Subcutaneous abdominal adipose tissue (tissue), 5 donors: ENCODE measurements around the gene PIM1.
"Not testable (repeated sequence)": the region's sequence is repeated elsewhere in the genome, so short reads cannot be mapped to it uniquely, and the experiment has no call there.

Experiments used
- H3K27ac ChIP-seq: one replicate; pipeline ENCODE4 v1.7.0; 2013; ENCODE audit warnings: low read depth, mild to moderate bottlenecking, inconsistent platforms, low read length, moderate library complexity
- H3K27me3 ChIP-seq, 5 donors: one replicate each; pipeline ENCODE4 v1.7.0; 2013; ENCODE audit warnings: low read length in 5 of 5, inconsistent platforms in 1 of 5; ENCODE audit not compliant: control insufficient read depth in 5 of 5, insufficient read depth in 4 of 5
- H3K36me3 ChIP-seq, 5 donors: one replicate each; pipeline ENCODE4 v1.7.0; 2013; ENCODE audit warnings: low read length in 5 of 5; ENCODE audit not compliant: control insufficient read depth in 5 of 5, insufficient read depth in 5 of 5
- H3K4me1 ChIP-seq, 5 donors: one replicate each; pipeline ENCODE4 v1.7.0; 2013; ENCODE audit warnings: low read length in 5 of 5, mild to moderate bottlenecking in 3 of 5, moderate library complexity in 1 of 5; ENCODE audit not compliant: control insufficient read depth in 5 of 5, insufficient read depth in 5 of 5
- H3K4me3 ChIP-seq, 5 donors: one replicate each; pipeline ENCODE4 v1.7.0; 2013; ENCODE audit warnings: low read length in 5 of 5, low read depth in 1 of 5
- H3K9ac ChIP-seq, 5 donors: one replicate each; pipeline ENCODE4 v1.7.0; 2013; ENCODE audit warnings: low read length in 5 of 5, mild to moderate bottlenecking in 4 of 5, moderate library complexity in 3 of 5
- H3K9me3 ChIP-seq, 5 donors: one replicate each; pipeline ENCODE4 v1.7.0; 2013; ENCODE audit warnings: low read length in 5 of 5; ENCODE audit not compliant: control insufficient read depth in 5 of 5
- donor health status: healthy.
- donor health status: healthy.
- donor health status: healthy.
- donor health status: healthy.
- donor health status: healthy.

PIM1 gene

GRCh38 chr6:37187321-37188022 is 17.5 kb downstream of the PIM1 start:
- Histone ChIP-seq H3K27me3 (no peaks in the 10 kb centered on the region), H3K36me3 (no peaks in the 10 kb centered on the region), H3K9me3 (no peaks in the 10 kb centered on the region), H3K4me1 (peaks cover 0 to 9% (median 3%) of the 10 kb centered on the region in 5 donors), H3K27ac (no peak overlapping the region), H3K9ac (no peak overlapping the region), H3K4me3 (no peak overlapping the region)

GRCh38 chr6:37188962-37189510 is 19.1 kb downstream of the PIM1 start:
- Histone ChIP-seq H3K27me3 (no peaks in the 10 kb centered on the region), H3K4me1 (peaks cover 0 to 4% (median 0%) of the 10 kb centered on the region in 5 donors), H3K9ac (no peak overlapping the region), H3K4me3 (no peak overlapping the region), H3K27ac (no peak overlapping the region), H3K9me3 (no peaks in the 10 kb centered on the region), H3K36me3 (no peaks in the 10 kb centered on the region)

GRCh38 chr6:37190159-37190535 is 20.2 kb downstream of the PIM1 start:
- H3K27ac ChIP-seq: no peak overlapping the region
- no peaks in the 10 kb centered on the region for H3K9me3 ChIP-seq
- H3K4me1 ChIP-seq: peaks cover 0 to 4% (median 0%) of the 10 kb centered on the region in 5 donors
- no peak overlapping the region for H3K9ac ChIP-seq
- H3K4me3 ChIP-seq: no peak overlapping the region
- no peaks in the 10 kb centered on the region for H3K27me3 ChIP-seq
- H3K36me3 ChIP-seq: no peaks in the 10 kb centered on the region

- Histone ChIP-seq H3K27me3 (no peaks in the 10 kb centered on the region), H3K9me3 (no peaks in the 10 kb centered on the region), H3K36me3 (no peaks in the 10 kb centered on the region), H3K4me3 (no peak overlapping the region), H3K4me1 (no peaks in the 10 kb centered on the region), H3K9ac (no peak overlapping the region), H3K27ac (no peak overlapping the region)
Measured at GRCh38 chr6:37192666-37193065, 22.7 kb downstream of the PIM1 start.

GRCh38 chr6:37194886-37195285 is 24.9 kb downstream of the PIM1 start:
- H3K9me3 ChIP-seq, H3K27ac ChIP-seq, H3K4me3 ChIP-seq, H3K27me3 ChIP-seq, H3K36me3 ChIP-seq, H3K9ac ChIP-seq, H3K4me1 ChIP-seq: not testable (repeated sequence)

- not testable (repeated sequence) for H3K36me3 ChIP-seq, H3K4me1 ChIP-seq, H3K9ac ChIP-seq, H3K27ac ChIP-seq, H3K4me3 ChIP-seq, H3K27me3 ChIP-seq, H3K9me3 ChIP-seq
Measured at GRCh38 chr6:37196451-37196850, 26.5 kb downstream of the PIM1 start.

- H3K9ac ChIP-seq: no peak overlapping the region
- no peak overlapping the region for H3K4me3 ChIP-seq
- no peaks in the 10 kb centered on the region for H3K36me3 ChIP-seq
Measured at GRCh38 chr6:37200085-37200484, 30.1 kb downstream of the PIM1 start.

GRCh38 chr6:37201726-37202125 is 31.8 kb downstream of the PIM1 start:
- Histone ChIP-seq H3K4me3 (no peak overlapping the region), H3K4me1 (no peaks in the 10 kb centered on the region), H3K9ac (no peak overlapping the region), H3K27me3 (no peaks in the 10 kb centered on the region), H3K36me3 (no peaks in the 10 kb centered on the region), H3K9me3 (no peaks in the 10 kb centered on the region), H3K27ac (no peak overlapping the region)

More at GRCh38 chr6:37200085-37200484, 30.1 kb downstream of the PIM1 start:
- Histone ChIP-seq H3K27ac (no peak overlapping the region), H3K9me3 (no peaks in the 10 kb centered on the region), H3K27me3 (no peaks in the 10 kb centered on the region), H3K4me1 (no peaks in the 10 kb centered on the region)

GRCh38 chr6:37202788-37203491 is 33.0 kb downstream of the PIM1 start:
- no peak overlapping the region for H3K9ac ChIP-seq
- H3K27ac ChIP-seq: no peak overlapping the region
- peaks cover 0 to 3% (median 0%) of the 10 kb centered on the region in 5 donors for H3K4me1 ChIP-seq
- no peaks in the 10 kb centered on the region for H3K27me3 ChIP-seq
- H3K36me3 ChIP-seq: no peaks in the 10 kb centered on the region
- H3K9me3 ChIP-seq: no peaks in the 10 kb centered on the region
- no peak overlapping the region for H3K4me3 ChIP-seq

GRCh38 chr6:37204014-37204751 is 34.2 kb downstream of the PIM1 start:
- Histone ChIP-seq H3K27ac (no peak overlapping the region), H3K4me3 (no peak overlapping the region), H3K27me3 (no peaks in the 10 kb centered on the region), H3K36me3 (no peaks in the 10 kb centered on the region), H3K4me1 (peaks cover 0 to 3% (median 0%) of the 10 kb centered on the region in 5 donors), H3K9ac (no peak overlapping the region), H3K9me3 (no peaks in the 10 kb centered on the region)
